Activated CD4-positive, alpha-beta memory T cell treated with anti-CD3 and anti-CD28 coated beads, Interleukin-2, amount 10 ng/mL, durations not matched to agents 7 days and 5 days (primary cell): ENCODE results near the gene ST3GAL2. TPM values are rescaled to one million over a fixed set of nuclear protein-coding genes. Genes with fewer than 3 reads are reported as not detected.
A peak's percentile ranks its signal among the peaks of the same experiment; 100 is the strongest.

Experiments used
- CTCF ChIA-PET: fragments of 350-600 bp; sonication (Branson Sonifier 250); formaldehyde crosslinking; loops from one replicate; lab custom pipeline; 2021; ENCODE audit warnings: antibody characterized with exemption, inconsistent platforms; lab: Charles Lee
- POLR2A ChIA-PET: fragments of 350-600 bp; sonication (Branson Sonifier 250); formaldehyde crosslinking; loops from one replicate; lab custom pipeline; 2021; ENCODE audit warnings: antibody characterized with exemption; lab: Charles Lee
- DNase-seq: peaks from one replicate; pipeline ENCODE4 v3.0.0-alpha.2; 2020
- H3K27ac Mint-ChIP-seq: one replicate; pipeline ENCODE4 v1.8.0; 2021; ENCODE audit warnings: mild to moderate bottlenecking, mixed read lengths
- H3K27me3 Mint-ChIP-seq: one replicate; pipeline ENCODE4 v1.8.0; 2021; ENCODE audit warnings: mixed read lengths
- H3K36me3 Mint-ChIP-seq: one replicate; pipeline ENCODE4 v1.8.0; 2021; ENCODE audit warnings: low read depth, mixed read lengths
- H3K4me1 Mint-ChIP-seq: one replicate; pipeline ENCODE4 v1.8.0; 2021; ENCODE audit warnings: mixed read lengths
- H3K4me3 Mint-ChIP-seq: one replicate; pipeline ENCODE4 v1.8.0; 2021; ENCODE audit warnings: mild to moderate bottlenecking, mixed read lengths
- H3K9me3 Mint-ChIP-seq: one replicate; pipeline ENCODE4 v1.8.0; 2021; ENCODE audit warnings: mixed read lengths
- total RNA-seq, 2 experiments: library from RNA; stranded (reverse); gene quantifications; one replicate each; pipeline ENCODE4 v1.2.3, GENCODE V29; 2021

The ST3GAL2 gene
- total RNA-seq, 2 experiments from 2014 or later, result 21.6 to 22.7 TPM

DNA sequence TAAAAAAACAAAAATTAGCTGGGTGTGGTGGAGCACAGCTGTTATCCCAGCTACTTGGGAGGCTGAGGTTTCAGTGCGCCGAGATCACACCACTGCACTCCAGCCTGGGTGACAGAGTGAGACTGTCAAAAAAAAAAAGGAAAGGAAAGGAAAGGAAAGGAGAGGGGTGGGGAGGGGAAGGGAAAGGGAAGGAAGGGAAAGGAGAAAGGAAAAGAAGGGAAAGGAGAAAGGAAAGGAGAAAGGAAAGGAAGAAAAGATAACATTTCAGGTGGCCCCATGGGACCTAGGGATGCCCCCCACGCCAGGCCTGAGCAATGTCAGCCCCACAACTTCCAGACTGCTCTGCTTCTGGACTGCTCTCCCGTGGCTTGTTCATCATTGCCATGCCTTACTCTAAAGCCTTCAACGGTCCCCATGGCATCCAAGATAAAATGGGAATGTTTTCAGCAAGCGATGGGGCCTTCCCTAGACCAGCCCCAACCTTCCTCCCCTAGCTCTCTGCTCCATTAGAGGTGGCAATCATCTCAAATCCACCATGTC, 55.4 kb downstream of the ST3GAL2 start:
- POLR2A ChIA-PET, result interaction anchor here (1.1 to 4.4 kb wide), 2 partner anchors 8 to 139 kb away, joined by 3 to 46 read pairs; no protein-coding TSS in a partner anchor

DNA sequence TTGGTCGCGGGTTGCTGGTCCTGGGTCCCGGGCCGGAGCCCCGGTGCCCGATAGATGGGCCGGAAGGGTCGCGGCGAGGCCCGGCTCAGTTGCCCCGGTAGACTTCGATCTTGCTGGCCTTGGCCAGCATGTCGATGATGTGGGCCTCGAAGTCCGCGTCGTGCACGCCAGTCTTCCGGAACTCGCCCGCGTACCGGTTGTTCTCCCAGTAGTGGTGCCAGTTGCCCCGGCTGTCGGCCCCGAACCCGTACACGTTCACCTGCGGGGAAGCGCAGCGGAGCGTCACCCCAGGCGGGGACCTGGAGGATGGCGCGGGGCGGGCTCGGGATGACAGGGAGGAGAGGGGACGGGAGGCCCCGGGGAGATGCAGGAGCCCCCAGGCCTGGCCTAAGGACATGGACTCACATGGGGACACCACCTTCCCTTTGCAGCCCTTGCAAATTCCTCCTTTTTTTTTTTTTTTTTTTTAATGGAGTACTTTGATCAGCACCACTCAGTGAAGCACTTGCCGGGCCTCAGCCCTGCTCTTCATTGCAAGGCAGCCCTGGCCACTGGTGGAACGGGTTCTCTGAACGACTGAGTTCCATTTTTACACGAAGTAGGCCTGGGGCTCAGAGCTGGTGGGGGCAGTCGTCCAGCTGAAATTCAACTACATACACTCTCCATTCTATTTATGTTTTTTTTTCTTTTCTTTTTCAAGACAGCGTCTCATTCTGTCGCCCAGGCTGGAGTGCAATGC, 57.1 kb downstream of the ST3GAL2 start:
- peaks cover 21% of the 10 kb centered on the region for H3K4me1 Mint-ChIP-seq
- H3K9me3 Mint-ChIP-seq, result no peaks in the 10 kb centered on the region
- H3K27me3 Mint-ChIP-seq, result no peaks in the 10 kb centered on the region
- no peak for DNase-seq
- H3K27ac Mint-ChIP-seq, result peak overlapping the region; percentile 96
- H3K36me3 Mint-ChIP-seq, result peaks cover 15% of the 10 kb centered on the region
- ChIA-PET POLR2A (interaction anchor here (0.6 to 4.4 kb wide), 32 partner anchors 10 to 147 kb away, joined by 3 to 82 read pairs (median 4); partner anchors contain the start of genes AARS1, COG4, DDX19A and DDX19B), CTCF (interaction anchor here (0.5 to 3.9 kb wide), 12 partner anchors 9 to 143 kb away, joined by 3 to 28 read pairs (median 4); partner anchors contain the start of genes COG4, FCSK and ST3GAL2)
- H3K4me3 Mint-ChIP-seq, result peak overlapping the region; percentile 94

More for the DNA sequence above, 55.4 kb downstream of the ST3GAL2 start:
- H3K9me3 Mint-ChIP-seq, result no peaks in the 10 kb centered on the region
- CTCF ChIA-PET, result interaction anchor here (1.0 kb wide), 1 partner anchor 71 kb away, joined by 3 read pairs; the partner anchor contains the start of gene FCSK
- H3K27me3 Mint-ChIP-seq, result no peaks in the 10 kb centered on the region
- no peak overlapping the region for H3K4me3 Mint-ChIP-seq
- no peak overlapping the region for H3K27ac Mint-ChIP-seq
- H3K4me1 Mint-ChIP-seq, result peaks cover 19% of the 10 kb centered on the region
- peaks cover 16% of the 10 kb centered on the region for H3K36me3 Mint-ChIP-seq
- DNase-seq, result no peak

DNA sequence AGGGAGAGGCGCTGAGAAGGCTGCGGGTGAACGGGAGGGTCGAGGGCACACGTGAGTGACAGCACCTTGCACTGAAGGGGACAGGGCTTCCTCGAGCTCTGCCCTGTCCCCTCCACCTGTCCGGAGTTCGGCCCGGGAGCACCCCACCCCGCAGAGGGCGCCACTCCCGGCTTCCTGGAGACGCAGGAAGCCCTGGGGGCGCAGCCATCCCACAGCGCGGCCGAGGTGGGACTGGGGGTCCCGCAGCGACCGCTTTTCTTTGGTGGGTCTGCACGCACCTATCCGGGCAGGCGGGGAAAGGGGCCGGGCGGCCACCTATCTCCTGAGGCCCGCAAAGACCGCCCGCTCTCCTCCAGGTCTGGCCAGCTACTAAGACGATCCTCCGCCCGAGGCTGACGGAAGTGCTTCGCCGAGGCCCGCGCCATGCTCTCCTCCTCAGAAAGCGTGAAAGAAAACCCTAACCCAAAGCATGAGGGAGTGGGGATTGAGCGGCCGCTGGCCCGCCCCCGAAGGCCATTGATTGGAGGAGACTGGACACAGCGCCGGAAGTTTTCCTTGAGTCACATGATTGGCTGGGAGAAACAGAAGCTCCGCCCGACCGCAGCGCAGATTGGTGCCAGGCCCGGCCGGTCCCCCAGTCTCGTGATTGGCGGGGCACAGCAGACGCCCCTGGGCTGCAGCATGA, 57.8 kb downstream of the ST3GAL2 start:
- Mint-ChIP-seq H3K27me3 (no peaks in the 10 kb centered on the region), H3K36me3 (peaks cover 18% of the 10 kb centered on the region), H3K27ac (peak overlapping the region; percentile 96), H3K9me3 (no peaks in the 10 kb centered on the region), H3K4me1 (peaks cover 21% of the 10 kb centered on the region), H3K4me3 (peak overlapping the region; percentile 94)
- CTCF ChIA-PET, result interaction anchor here (0.5 to 3.9 kb wide), 12 partner anchors 9 to 144 kb away, joined by 3 to 28 read pairs (median 4); partner anchors contain the start of genes COG4, FCSK and ST3GAL2
- peak; percentile 98 for DNase-seq
- POLR2A ChIA-PET, result interaction anchor here (0.6 to 4.4 kb wide), 42 partner anchors 11 to 148 kb away, joined by 3 to 82 read pairs (median 4); partner anchors contain the start of genes AARS1, COG4, DDX19A and DDX19B

DNA sequence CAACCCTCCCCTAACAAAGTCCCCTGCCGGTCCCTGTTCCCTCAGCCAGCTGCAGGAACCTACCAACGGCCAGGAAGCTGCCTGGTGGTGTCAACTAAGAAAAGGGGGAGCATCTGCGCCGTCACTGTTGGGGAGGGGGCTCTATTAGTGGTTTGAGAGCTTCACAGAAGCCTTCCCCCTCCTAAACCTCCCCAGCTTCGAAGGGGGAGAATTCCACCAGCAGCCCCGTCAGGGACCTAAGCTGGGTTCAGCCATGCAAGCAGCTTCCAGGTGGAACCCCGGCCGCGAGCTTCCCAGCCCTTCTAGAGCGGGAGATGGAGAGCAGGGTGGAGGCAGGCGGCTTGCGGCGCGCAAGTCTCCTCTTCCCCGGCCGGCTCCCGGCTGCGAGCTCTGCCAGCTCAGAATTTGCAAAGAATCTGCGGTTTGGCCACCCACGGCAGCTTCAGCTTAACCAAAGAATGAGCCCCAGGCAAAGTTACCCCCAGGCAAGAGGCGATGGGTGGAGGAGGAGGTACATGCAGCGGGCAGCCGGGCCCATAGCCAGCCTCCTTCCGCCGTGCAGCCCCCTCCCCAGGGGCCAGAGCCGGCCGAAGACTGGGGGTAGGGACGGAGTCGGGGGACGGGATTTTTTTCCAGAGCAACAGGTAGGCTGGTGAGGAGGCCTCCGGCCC, 58.5 kb downstream of the ST3GAL2 start:
- Mint-ChIP-seq H3K9me3 (no peaks in the 10 kb centered on the region), H3K4me1 (peaks cover 21% of the 10 kb centered on the region), H3K4me3 (peak overlapping the region; percentile 94), H3K27me3 (no peaks in the 10 kb centered on the region), H3K36me3 (peaks cover 23% of the 10 kb centered on the region), H3K27ac (peak overlapping the region; percentile 96)
- peak; percentile 76 for DNase-seq
- POLR2A ChIA-PET, result interaction anchor here (0.9 to 4.4 kb wide), 33 partner anchors 10 to 143 kb away, joined by 3 to 82 read pairs (median 4); partner anchors contain the start of genes AARS1, COG4, DDX19A and DDX19B
- CTCF ChIA-PET, result interaction anchor here (0.6 to 3.9 kb wide), 12 partner anchors 11 to 144 kb away, joined by 3 to 28 read pairs (median 5); partner anchors contain the start of genes COG4, DDX19A, FCSK and ST3GAL2

DNA sequence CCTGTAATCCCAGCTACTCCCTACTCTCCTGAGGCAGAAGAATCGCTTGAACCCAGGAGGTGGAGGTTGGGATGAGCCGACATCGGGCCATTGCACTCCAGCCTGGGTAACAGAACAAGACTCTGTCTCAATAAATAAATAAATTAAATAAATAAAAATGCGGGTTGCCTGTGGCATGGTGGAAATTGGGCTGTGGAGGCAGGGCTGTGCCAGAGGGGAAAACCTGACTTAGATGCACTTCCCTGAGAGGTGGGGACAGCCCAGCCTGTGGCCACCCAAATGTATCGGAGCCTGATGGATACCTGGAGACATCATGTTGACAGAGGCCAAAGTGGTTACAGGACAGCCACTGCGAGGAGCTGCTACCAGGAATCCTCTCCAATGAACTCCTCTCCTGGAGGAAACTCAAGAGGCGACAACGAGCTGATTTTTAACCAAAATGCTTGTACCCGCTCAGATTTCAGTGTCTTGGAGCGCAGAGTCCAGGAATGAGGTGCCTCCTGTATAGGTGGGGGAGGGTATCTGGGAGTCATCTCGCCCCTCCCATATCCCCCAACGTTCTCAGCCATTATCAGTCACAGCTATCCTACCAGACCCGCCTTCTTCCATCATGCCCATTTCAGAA, 59.9 kb downstream of the ST3GAL2 start:
- CTCF ChIA-PET, result interaction anchor here (1.1 to 3.9 kb wide), 4 partner anchors 9 to 141 kb away, joined by 5 to 28 read pairs (median 13); partner anchors contain the start of gene DDX19A
- no peaks in the 10 kb centered on the region for H3K9me3 Mint-ChIP-seq

DNA sequence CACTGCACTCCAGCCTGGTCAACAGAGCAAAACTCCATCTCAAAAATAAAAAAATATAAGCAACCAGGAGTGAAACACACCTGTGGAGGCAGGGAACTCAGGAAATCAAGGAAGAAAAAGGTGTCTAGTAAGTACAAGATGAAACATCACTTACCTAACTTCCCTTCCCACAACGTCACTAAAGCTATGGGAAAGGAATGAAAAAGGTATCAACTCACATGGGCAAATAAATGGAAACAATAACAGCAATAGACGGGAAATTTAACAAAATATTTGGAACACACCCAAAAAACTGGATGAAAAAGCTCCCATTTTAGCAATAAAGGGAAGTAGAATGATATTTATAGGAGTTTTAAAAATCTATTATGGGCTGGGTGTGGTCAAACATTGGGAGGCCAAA, 61.1 kb downstream of the ST3GAL2 start:
- peaks cover 20% of the 10 kb centered on the region for H3K4me1 Mint-ChIP-seq
- CTCF ChIA-PET, result interaction anchor here (0.6 to 1.4 kb wide), 3 partner anchors 8 to 408 kb away, joined by 3 to 6 read pairs (median 4); no protein-coding TSS in a partner anchor
- no peaks in the 10 kb centered on the region for H3K27me3 Mint-ChIP-seq
- no peak overlapping the region for H3K4me3 Mint-ChIP-seq
- peak overlapping the region; percentile 40 for H3K27ac Mint-ChIP-seq
- H3K9me3 Mint-ChIP-seq, result no peaks in the 10 kb centered on the region
- no peak for DNase-seq
- H3K36me3 Mint-ChIP-seq, result peaks cover 25% of the 10 kb centered on the region
- POLR2A ChIA-PET, result interaction anchor here (1.8 kb wide), 1 partner anchor 31 kb away, joined by 8 read pairs; the partner anchor contains the start of gene DDX19A

More for the DNA sequence above, 59.9 kb downstream of the ST3GAL2 start:
- Mint-ChIP-seq H3K4me1 (peaks cover 21% of the 10 kb centered on the region), H3K4me3 (peak overlapping the region; percentile 2), H3K27me3 (no peaks in the 10 kb centered on the region), H3K36me3 (peaks cover 22% of the 10 kb centered on the region), H3K27ac (no peak overlapping the region)
- DNase-seq, result no peak
- POLR2A ChIA-PET, result interaction anchor here (0.9 to 4.4 kb wide), 9 partner anchors 11 to 144 kb away, joined by 3 to 82 read pairs (median 8); partner anchors contain the start of genes COG4, DDX19A, FCSK and SF3B3

DNA sequence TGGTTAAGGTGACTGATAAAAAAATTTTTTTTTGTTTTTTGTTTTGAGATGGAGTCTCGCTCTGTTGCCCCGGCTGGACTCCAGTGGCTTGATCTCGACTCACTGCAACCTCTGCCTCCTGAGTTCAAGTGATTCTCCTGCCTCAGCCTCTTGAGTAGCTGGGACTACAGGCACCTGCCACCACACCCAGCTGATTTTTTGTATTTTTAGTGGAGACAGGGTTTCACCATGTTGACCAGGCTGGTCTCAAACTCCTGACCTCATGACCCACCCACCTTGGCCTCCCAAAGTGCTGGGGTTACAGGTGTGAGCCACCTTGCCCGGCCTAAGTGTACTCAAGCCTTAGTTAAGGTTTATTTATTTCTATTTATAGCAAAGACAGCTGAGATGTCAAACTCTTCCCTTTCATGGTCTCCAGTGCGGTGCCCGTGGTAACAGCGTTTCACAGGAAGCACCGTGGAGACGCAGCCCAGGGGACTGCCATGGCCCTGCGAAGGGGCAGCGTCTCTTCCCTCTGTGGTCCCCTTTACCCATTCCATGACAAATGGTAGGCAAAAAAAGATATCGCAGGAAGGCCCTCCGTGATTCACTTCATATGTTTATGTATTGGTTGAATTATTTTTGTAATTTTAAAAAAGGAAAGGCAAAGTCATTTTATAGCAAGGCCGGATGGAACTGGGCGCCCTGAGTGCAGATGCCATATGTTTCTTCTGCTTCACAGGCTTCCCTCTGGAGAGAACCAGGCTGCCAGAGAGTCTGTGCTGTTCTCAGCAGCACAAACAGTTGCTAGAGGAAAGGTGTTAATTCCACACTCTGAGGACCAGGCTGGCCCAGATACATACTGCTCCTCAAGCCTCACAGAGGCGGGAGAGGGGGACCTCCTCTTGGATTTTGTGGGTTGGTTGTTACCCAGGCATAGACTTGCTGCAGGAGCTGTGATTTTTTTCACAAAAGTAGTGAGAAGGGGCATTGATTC, 63.0 kb downstream of the ST3GAL2 start:
- CTCF ChIA-PET, result no interaction called here
- Mint-ChIP-seq H3K27me3 (no peaks in the 10 kb centered on the region), H3K4me1 (peaks cover 14% of the 10 kb centered on the region), H3K36me3 (peaks cover 38% of the 10 kb centered on the region), H3K27ac (peak overlapping the region; percentile 40), H3K9me3 (no peaks in the 10 kb centered on the region), H3K4me3 (no peak overlapping the region)
- POLR2A ChIA-PET, result interaction anchor here (0.8 to 1.0 kb wide), 2 partner anchors 15 to 30 kb away, joined by 3 read pairs; partner anchors contain the start of gene DDX19A
- DNase-seq, result no peak

DNA sequence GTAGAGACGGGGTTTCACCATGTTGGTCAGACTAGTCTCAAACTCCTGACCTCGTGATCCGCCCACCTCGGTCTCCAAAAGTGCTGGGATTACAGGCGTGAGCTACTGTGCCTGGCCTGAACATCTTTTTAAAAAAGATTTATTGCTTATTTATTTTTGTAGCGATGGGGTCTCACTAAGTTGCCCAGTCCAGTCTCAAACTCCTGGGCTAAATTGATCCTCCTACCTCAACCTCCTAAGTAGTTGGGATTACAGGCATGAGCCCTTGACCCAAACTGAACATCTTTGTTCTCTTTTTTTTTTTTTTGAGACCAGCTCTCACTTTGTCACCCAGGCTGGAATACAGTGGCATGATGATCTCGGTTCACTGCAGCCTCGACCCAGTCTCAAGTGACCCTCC, 64.7 kb downstream of the ST3GAL2 start:
- H3K4me3 Mint-ChIP-seq, result no peak overlapping the region
- H3K4me1 Mint-ChIP-seq, result peaks cover 9% of the 10 kb centered on the region
- no peaks in the 10 kb centered on the region for H3K9me3 Mint-ChIP-seq
- H3K36me3 Mint-ChIP-seq, result peaks cover 43% of the 10 kb centered on the region
- no peak overlapping the region for H3K27ac Mint-ChIP-seq
- ChIA-PET POLR2A (interaction anchor here (0.7 kb wide), 2 partner anchors 13 to 146 kb away, joined by 3 read pairs; no protein-coding TSS in a partner anchor), CTCF (interaction anchor here (1.5 kb wide), 1 partner anchor 15 kb away, joined by 3 read pairs; no protein-coding TSS in a partner anchor)
- no peak for DNase-seq
- H3K27me3 Mint-ChIP-seq, result no peaks in the 10 kb centered on the region

DNA sequence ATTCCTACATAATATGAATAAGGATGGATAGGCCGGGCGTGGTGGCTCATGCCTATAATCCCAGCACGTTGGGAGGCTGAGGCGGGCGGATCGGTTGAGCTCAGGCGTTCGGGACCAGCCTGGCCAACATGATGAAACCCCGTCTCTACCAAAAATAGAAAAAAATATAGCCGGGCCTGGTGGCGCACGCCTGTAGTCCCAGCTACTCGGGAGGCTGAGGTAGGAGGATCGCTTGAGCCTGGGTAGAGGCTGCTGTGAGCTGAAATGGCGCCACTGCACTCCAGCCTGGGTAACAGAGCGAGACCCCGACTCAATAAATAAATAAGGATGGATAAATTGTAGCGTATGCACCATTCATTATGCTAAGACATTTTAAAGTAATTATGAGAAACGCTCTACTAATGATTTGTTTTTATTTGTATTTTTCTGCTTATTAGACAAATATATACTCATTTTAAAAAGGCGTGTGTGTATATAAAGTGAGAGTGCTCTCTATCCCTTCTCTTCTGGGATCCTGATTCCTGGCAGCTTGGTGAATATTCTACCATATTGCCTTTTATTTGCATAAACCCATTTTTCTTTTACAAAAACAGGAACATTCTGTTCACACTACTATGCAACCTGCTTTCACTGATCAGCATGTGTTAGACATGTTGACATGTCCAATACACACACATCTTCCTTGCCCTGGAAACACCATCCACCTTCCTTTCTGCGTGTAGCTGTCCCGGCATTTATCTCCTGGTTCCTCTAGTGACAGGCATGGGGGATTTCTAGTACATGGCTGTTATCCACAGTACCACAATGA, 65.8 kb downstream of the ST3GAL2 start:
- POLR2A ChIA-PET, result interaction anchor here (0.6 to 1.5 kb wide), 4 partner anchors 14 to 44 kb away, joined by 3 to 7 read pairs (median 3); partner anchors contain the start of gene DDX19A
- Mint-ChIP-seq H3K27ac (no peak overlapping the region), H3K36me3 (peaks cover 47% of the 10 kb centered on the region), H3K4me1 (peaks cover 10% of the 10 kb centered on the region), H3K27me3 (no peaks in the 10 kb centered on the region), H3K4me3 (no peak overlapping the region), H3K9me3 (no peaks in the 10 kb centered on the region)
- CTCF ChIA-PET, result no interaction called here
- no peak for DNase-seq

DNA sequence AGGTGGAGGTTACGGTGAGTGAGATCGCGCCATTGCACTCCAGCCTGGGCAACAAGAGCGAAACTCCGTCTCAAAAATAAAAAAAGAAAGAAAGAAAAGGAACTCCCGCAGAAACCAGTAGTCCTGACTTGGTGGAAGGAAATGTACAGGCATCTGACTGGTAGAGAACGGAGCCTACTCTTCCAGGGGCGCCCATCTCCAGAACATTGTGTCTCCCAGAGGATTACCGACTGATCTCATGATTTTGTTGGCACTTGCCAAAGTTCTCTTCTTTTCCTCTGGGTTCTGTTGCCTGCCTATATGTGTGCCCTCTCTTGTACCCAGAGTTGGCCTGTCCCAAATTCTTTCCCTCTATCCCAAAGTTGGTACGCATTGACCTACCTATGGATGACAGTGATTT, 68.0 kb downstream of the ST3GAL2 start:
- H3K4me3 Mint-ChIP-seq, result no peak overlapping the region
- DNase-seq, result no peak
- no peaks in the 10 kb centered on the region for H3K27me3 Mint-ChIP-seq
- CTCF ChIA-PET, result interaction anchor here (1.7 kb wide), 1 partner anchor 281 kb away, joined by 7 read pairs; no protein-coding TSS in a partner anchor
- H3K27ac Mint-ChIP-seq, result no peak overlapping the region
- POLR2A ChIA-PET, result interaction anchor here (1.5 to 1.9 kb wide), 2 partner anchors 10 to 67 kb away, joined by 5 to 12 read pairs; partner anchors contain the start of gene ST3GAL2
- H3K9me3 Mint-ChIP-seq, result no peaks in the 10 kb centered on the region
- peaks cover 7% of the 10 kb centered on the region for H3K4me1 Mint-ChIP-seq
- H3K36me3 Mint-ChIP-seq, result peaks cover 47% of the 10 kb centered on the region
